ENCODE measurements around the gene OTOF.
A peak's percentile ranks its signal among the peaks of the same experiment; 100 is the strongest.
"Not testable (repeated sequence)": the region's sequence is repeated elsewhere in the genome, so short reads cannot be mapped to it uniquely, and the experiment has no call there.

OTOF gene

DNA sequence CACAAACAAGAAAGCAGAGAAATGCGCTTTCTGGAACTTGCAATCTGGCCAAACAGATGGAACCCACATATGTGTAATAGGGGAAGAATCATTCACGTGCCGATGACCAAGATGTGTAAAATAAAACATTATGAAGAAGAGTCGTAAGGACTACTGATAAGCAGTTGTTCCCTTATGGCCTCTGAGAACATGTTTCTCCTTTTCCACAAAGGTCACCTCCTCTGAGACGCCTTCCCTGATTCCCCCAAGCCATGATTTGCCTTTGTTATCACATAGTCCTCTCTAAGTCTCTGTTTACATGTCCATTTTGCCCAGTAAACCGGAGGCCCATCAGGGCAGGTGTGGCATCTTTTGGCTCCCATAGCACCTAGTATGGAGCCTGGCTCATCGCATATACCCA lies 8.0 kb downstream of the OTOF start:
- no peak overlapping the region for H3K27ac Mint-ChIP-seq
- H3K9me3 Mint-ChIP-seq = peaks cover 2% of the 10 kb centered on the region
- no peak overlapping the region for H3K4me3 Mint-ChIP-seq
- H3K36me3 Mint-ChIP-seq (ENCODE audit: low read depth) = no peaks in the 10 kb centered on the region
- peaks cover 4% of the 10 kb centered on the region for H3K27me3 Mint-ChIP-seq (ENCODE audit: low read depth)
- no peaks in the 10 kb centered on the region for H3K4me1 Mint-ChIP-seq
- TF ChIP-seq, protein P1, sequence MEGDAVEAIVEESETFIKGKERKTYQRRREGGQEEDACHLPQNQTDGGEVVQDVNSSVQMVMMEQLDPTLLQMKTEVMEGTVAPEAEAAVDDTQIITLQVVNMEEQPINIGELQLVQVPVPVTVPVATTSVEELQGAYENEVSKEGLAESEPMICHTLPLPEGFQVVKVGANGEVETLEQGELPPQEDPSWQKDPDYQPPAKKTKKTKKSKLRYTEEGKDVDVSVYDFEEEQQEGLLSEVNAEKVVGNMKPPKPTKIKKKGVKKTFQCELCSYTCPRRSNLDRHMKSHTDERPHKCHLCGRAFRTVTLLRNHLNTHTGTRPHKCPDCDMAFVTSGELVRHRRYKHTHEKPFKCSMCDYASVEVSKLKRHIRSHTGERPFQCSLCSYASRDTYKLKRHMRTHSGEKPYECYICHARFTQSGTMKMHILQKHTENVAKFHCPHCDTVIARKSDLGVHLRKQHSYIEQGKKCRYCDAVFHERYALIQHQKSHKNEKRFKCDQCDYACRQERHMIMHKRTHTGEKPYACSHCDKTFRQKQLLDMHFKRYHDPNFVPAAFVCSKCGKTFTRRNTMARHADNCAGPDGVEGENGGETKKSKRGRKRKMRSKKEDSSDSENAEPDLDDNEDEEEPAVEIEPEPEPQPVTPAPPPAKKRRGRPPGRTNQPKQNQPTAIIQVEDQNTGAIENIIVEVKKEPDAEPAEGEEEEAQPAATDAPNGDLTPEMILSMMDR (IDR thresholded peaks at IDR 0.05; ENCODE audit: unreplicated experiment in 3 of 3) = no peak

DNA sequence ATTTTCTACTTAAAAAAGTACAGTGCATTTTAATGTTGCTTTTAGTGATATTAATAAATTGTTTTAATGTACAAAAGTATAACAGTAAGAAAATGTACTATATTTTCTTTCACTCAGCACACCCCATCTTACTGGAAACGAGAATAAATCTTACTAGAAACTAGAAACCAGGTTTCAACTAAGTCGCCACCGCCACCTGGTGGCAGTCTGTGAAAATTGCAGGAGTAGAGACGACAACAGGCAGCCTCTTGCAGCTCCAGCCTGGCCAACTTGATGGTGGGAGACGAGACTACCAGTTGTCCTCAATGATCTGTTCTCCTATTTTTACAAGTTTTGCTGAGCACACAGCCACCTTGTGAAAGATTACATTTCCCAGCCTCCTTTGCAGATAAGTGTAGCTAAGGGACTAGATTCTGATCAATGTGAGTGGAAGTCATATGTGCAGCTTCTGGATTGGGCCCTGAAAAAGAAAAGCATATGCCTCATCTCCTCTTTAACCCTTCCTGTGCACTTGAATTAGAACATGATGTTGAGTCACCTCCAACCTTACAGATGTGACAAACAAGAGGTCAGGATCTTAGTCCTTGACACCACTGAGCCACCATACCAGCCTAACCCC lies 8.7 kb downstream of the OTOF start:
- Mint-ChIP-seq H3K9me3 (peaks cover 2% of the 10 kb centered on the region), H3K27me3 (ENCODE audit: low read depth) (peaks cover 8% of the 10 kb centered on the region), H3K4me3 (no peak overlapping the region), H3K36me3 (ENCODE audit: low read depth) (no peaks in the 10 kb centered on the region), H3K27ac (no peak overlapping the region), H3K4me1 (no peaks in the 10 kb centered on the region)
- TF ChIP-seq, protein P1 (IDR thresholded peaks at IDR 0.05; ENCODE audit: unreplicated experiment in 3 of 3) = peak; percentile 36 to 62 (median 53)

DNA sequence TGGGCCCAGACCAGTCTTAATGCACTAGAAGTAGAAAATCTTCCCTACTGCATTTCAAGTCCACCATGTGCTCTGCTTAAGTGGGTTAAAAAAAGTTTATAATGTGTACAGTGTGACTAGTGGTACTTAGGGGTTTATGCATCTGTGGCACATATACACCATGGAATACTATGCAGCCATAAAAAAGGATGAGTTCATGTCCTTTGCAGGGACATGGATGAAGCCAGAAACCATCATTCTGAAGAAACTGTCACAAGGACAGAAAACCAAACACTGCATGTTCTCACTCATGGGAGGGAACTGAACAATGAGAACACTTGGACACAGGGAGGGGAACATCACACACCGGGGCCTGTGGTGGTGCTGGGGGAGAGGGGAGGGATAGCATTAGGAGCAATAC lies 9.4 kb downstream of the OTOF start:
- H3K4me3 Mint-ChIP-seq; H3K36me3 Mint-ChIP-seq (ENCODE audit: low read depth); H3K9me3 Mint-ChIP-seq; H3K4me1 Mint-ChIP-seq; H3K27me3 Mint-ChIP-seq (ENCODE audit: low read depth); H3K27ac Mint-ChIP-seq: not testable (repeated sequence)

DNA sequence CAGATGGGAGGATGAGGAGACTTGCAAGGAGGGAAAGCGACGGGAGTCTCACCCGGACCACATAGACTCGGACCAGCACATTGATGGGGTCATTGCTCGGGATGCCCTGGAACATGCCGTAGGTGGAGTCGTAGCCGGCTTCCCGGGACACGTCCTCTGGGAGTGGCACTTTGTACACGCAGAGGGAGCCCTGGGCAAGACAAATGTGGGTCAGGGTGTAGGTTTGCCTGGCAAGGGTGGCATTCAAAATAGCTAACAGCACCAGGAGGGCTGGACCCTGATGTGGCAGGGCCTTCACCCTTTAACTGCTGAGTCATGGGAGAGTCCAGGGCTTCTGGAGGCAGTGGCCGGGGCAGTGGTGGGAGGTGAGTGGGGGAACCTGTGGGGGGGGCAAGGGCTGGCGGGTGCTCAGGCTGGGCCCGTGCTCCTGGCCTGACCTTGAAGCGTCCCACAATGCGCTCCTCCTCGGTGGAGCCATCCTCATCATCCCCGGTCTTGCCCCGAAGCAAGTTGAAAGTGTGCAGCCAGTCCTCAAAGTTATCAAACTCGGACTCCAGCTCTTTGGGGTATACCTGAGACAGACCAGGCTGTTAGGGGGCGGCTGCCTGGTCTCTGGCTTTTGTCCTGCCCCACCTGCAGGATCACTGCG lies 11.1 kb downstream of the OTOF start:
- peaks cover 11% of the 10 kb centered on the region for H3K27me3 Mint-ChIP-seq (ENCODE audit: low read depth)
- no peak overlapping the region for H3K4me3 Mint-ChIP-seq
- TF ChIP-seq, protein P1 (IDR thresholded peaks at IDR 0.05; ENCODE audit: unreplicated experiment in 3 of 3) = no peak

DNA sequence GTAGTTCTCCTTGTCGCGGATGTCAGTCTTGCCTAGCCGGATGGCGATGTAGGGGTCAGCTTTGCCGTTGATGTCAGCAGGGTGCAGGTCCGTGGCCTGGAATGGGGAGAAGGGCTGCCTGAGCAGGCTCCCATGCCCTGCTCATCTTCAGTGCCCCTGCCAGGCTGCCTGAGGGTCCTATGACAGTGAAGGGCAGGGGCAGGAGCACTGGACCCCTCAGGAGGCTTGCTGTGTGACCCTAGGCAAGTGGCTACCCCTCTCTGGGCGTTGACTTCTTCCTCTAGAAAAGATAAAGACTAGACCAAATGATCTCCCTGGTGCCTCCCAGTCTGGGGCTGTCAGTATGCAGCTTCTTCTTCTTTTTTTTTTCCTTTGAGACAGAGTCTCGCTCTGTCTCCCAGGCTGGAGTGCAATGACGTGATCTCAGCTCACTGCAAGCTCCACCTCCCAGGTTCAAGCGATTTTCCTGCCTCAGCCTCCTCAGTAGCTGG lies 11.9 kb downstream of the OTOF start:
- Mint-ChIP-seq H3K4me3 (no peak overlapping the region), H3K27me3 (ENCODE audit: low read depth) (peaks cover 11% of the 10 kb centered on the region), H3K9me3 (peaks cover 2% of the 10 kb centered on the region), H3K4me1 (no peaks in the 10 kb centered on the region), H3K36me3 (ENCODE audit: low read depth) (no peaks in the 10 kb centered on the region), H3K27ac (no peak overlapping the region)
- TF ChIP-seq, protein P1 (IDR thresholded peaks at IDR 0.05; ENCODE audit: unreplicated experiment in 3 of 3) = no peak

More for the DNA sequence above, 11.1 kb downstream of the OTOF start:
- H3K4me1 Mint-ChIP-seq = no peaks in the 10 kb centered on the region
- peaks cover 2% of the 10 kb centered on the region for H3K9me3 Mint-ChIP-seq
- H3K27ac Mint-ChIP-seq = no peak overlapping the region
- no peaks in the 10 kb centered on the region for H3K36me3 Mint-ChIP-seq (ENCODE audit: low read depth)

DNA sequence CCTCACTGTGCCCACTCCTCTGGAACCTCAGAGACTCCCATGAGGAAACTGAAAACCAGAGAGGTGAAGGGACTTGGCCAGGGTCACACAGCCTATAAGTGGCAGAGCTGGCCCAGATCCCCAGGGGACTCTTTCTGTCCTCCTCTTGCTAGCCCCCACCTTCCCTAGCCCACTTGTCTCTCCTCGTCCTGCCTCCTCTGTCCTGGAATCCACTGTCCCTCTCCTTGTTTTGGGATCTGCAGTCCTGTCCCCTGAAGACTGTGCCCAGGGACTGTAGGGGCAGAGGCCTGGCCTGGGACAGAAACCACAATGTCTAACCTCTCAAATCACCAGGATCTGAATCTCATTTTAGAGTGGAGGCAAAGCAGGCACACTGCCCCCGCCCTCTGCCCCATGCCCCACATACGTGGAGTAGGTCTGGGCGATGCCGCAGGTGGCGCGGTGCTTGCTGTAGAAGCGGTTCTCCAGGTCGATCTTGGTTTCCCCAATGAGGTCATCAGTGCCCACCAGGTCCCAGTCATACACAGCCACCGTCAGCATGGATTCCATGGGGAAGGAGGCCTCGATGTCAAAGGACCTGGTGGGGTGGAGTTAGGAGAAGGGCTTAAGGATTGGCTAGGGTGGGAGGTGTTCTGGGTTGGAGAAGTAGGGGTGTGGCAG lies 12.5 kb downstream of the OTOF start:
- no peak overlapping the region for H3K4me3 Mint-ChIP-seq
- peaks cover 12% of the 10 kb centered on the region for H3K27me3 Mint-ChIP-seq (ENCODE audit: low read depth)
- H3K4me1 Mint-ChIP-seq = no peaks in the 10 kb centered on the region
- H3K9me3 Mint-ChIP-seq = peaks cover 2% of the 10 kb centered on the region
- H3K36me3 Mint-ChIP-seq (ENCODE audit: low read depth) = no peaks in the 10 kb centered on the region
- TF ChIP-seq, protein P1 (IDR thresholded peaks at IDR 0.05; ENCODE audit: unreplicated experiment in 3 of 3) = no peak
- H3K27ac Mint-ChIP-seq = no peak overlapping the region
